NT2/D1 (cell line): ENCODE measurements around the gene CCSER1.

ENCODE experiments used
- DNase-seq: peaks from one replicate; pipeline ENCODE4 v3.0.0-alpha.2; 2011; ENCODE audit warnings: low read depth, low spot score
- H3K27me3 ChIP-seq: 2 replicates; pipeline ENCODE4 v1.6.0; 2011; ENCODE audit warnings: mild to moderate bottlenecking; ENCODE audit not compliant: insufficient read length, insufficient read depth
- H3K36me3 ChIP-seq: 2 replicates; pipeline ENCODE4 v1.6.1; 2011; ENCODE audit warnings: mild to moderate bottlenecking, low read length, mixed read lengths; ENCODE audit not compliant: insufficient read depth, insufficient read length
- H3K4me1 ChIP-seq: 2 replicates; pipeline ENCODE4 v1.5.1; 2011; ENCODE audit not compliant: insufficient read depth, insufficient read length
- H3K4me3 ChIP-seq: 2 replicates; pipeline ENCODE4 v1.5.1; 2011; ENCODE audit warnings: low read depth; ENCODE audit not compliant: insufficient read length
- H3K9ac ChIP-seq: 2 replicates; pipeline ENCODE4 v1.6.0; 2011; ENCODE audit warnings: low read depth; ENCODE audit not compliant: insufficient read length
- H3K9me3 ChIP-seq: 2 replicates; pipeline ENCODE4 v1.5.1; 2011; ENCODE audit warnings: mild to moderate bottlenecking, low read length; ENCODE audit not compliant: insufficient read depth
- SUZ12 ChIP-seq: IDR thresholded peaks from 2 replicates; pipeline ENCODE4 v1.6.1; 2011; ENCODE audit not compliant: insufficient read length, insufficient read depth; ENCODE audit errors: extremely low read depth
- YY1 ChIP-seq: IDR thresholded peaks from 2 replicates; pipeline ENCODE4 v1.6.1; 2011; ENCODE audit not compliant: insufficient read length, insufficient read depth
- ZNF274 ChIP-seq: IDR thresholded peaks from 2 replicates; pipeline ENCODE4 v1.6.1; 2011; ENCODE audit warnings: mild to moderate bottlenecking, low read depth, low read length

CCSER1 gene

GRCh38 chr4:90220459-90220858 lies 93.3 kb downstream of the CCSER1 start:
- no peak for TF ChIP-seq ZNF274
- TF ChIP-seq YY1: no peak
- TF ChIP-seq SUZ12: no peak
- Histone ChIP-seq H3K4me1 (no peaks in the 10 kb centered on the region), H3K9me3 (no peaks in the 10 kb centered on the region), H3K27me3 (no peaks in the 10 kb centered on the region), H3K36me3 (no peaks in the 10 kb centered on the region), H3K9ac (no peak overlapping the region), H3K4me3 (no peak overlapping the region)
- no peak for DNase-seq

DNA sequence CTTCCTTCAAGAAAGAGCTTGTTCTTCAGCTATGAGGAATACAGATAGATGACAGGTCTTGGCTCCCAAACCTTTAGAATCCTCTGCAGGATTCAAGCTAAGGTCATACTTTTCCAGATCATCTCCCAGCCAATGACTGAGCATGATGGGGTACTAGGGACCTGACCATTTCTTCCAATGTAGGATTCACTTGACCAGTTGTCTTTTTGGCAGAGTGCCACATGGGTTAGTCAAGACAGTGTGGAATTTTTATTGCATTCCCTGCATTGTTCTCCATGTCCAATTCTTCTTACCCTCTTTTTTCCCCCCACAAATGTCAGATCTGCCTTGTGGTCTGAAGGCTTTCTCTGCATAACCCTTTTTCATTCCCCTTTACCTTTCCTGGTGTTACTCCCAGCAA lies 99.5 kb downstream of the CCSER1 start:
- Histone ChIP-seq H3K36me3 (no peaks in the 10 kb centered on the region), H3K4me1 (no peaks in the 10 kb centered on the region), H3K9ac (no peak overlapping the region), H3K9me3 (no peaks in the 10 kb centered on the region), H3K27me3 (no peaks in the 10 kb centered on the region), H3K4me3 (no peak overlapping the region)
- TF ChIP-seq YY1: no peak
- TF ChIP-seq ZNF274: no peak
- TF ChIP-seq SUZ12: no peak
- no peak for DNase-seq

DNA sequence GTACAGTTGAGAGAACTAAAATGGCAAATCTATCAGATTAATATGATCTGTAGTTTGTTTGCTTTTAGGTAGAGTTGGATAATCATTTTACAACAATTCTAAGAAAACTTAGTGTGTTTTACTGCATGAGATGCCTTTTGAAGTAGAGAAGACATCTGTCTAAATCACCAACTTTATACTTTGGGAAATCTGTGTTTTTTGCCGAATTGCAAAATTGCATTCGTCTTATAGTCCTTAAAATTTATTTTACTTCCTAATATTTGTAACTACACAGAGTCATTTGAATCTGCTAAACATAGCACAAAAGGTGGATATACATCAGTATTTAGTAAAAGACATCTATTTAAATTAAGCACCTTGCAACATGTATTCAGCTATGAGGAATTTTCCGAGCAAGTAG lies 100.0 kb downstream of the CCSER1 start:
- no peak for DNase-seq
- no peak for TF ChIP-seq ZNF274
- Histone ChIP-seq H3K27me3 (no peaks in the 10 kb centered on the region), H3K4me1 (no peaks in the 10 kb centered on the region), H3K36me3 (no peaks in the 10 kb centered on the region), H3K4me3 (no peak overlapping the region), H3K9ac (no peak overlapping the region), H3K9me3 (no peaks in the 10 kb centered on the region)

DNA sequence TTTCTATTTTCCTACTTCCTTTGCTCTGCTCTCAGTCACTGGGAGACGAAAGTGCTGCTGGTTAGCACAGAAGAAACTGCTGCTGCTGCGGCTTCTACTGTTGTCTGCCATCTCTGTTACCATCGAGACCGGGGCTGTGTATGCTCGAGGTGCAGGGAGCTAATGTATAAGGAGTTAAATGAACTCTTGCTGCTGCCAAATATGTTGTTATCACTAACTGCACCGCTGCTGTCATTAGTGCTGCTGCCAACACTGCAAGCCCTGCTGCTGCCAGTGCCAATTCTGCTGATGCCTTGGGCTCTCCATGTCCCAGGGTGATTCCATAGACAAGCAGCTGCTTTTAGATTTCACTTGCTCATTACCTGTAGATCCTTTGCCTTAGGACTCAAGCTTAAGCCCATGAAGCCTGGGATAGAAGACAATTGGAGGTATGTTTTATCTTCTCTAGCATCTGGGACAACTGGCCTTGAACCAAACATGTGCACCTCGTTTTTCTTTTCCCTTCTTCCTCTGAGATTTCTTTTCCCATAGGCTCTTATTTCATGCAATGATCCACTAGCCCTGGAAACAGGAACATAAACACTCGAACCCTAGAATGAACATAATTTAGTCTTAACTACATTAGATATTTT lies 107.8 kb downstream of the CCSER1 start:
- no peak for DNase-seq
- Histone ChIP-seq H3K4me3 (no peak overlapping the region), H3K27me3 (no peaks in the 10 kb centered on the region), H3K9me3 (no peaks in the 10 kb centered on the region), H3K9ac (no peak overlapping the region), H3K4me1 (no peaks in the 10 kb centered on the region), H3K36me3 (no peaks in the 10 kb centered on the region)
- TF ChIP-seq ZNF274: no peak
- TF ChIP-seq SUZ12: no peak
- TF ChIP-seq YY1: no peak

GRCh38 chr4:90237751-90238530 lies 110.7 kb downstream of the CCSER1 start:
- no peak for DNase-seq
- Histone ChIP-seq H3K4me1 (no peaks in the 10 kb centered on the region), H3K36me3 (no peaks in the 10 kb centered on the region), H3K9me3 (no peaks in the 10 kb centered on the region), H3K4me3 (no peak overlapping the region), H3K9ac (no peak overlapping the region), H3K27me3 (no peaks in the 10 kb centered on the region)
- TF ChIP-seq YY1: no peak
- TF ChIP-seq SUZ12: no peak
- no peak for TF ChIP-seq ZNF274

- Histone ChIP-seq H3K9me3 (no peaks in the 10 kb centered on the region), H3K4me1 (no peaks in the 10 kb centered on the region), H3K27me3 (no peaks in the 10 kb centered on the region), H3K9ac (no peak overlapping the region), H3K36me3 (no peaks in the 10 kb centered on the region), H3K4me3 (no peak overlapping the region)
- TF ChIP-seq SUZ12 (no peak), YY1 (no peak), ZNF274 (no peak)
- DNase-seq: no peak
These were observed 113.1 kb downstream of the CCSER1 start for GRCh38 chr4:90240333-90240732.

DNA sequence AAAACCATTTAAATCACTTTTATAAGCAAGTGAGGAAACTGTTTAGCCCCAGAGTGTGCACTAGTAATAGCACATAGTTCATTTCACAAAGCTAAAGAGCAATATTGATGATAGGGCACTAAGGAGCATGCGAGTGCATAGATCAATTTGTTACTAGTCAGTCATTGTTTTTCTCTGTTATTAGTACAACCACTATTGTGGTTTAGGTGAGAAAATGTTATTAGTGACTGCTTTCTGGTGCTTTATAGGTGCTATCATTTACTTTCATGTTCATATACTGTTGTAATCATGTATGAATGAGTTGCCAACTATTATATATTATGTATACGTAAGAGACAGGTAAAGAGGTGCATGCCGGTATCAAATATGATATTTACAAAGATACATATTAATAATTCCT lies 113.8 kb downstream of the CCSER1 start:
- Histone ChIP-seq H3K4me3 (no peak overlapping the region), H3K27me3 (no peaks in the 10 kb centered on the region), H3K9me3 (no peaks in the 10 kb centered on the region), H3K9ac (no peak overlapping the region), H3K36me3 (no peaks in the 10 kb centered on the region), H3K4me1 (no peaks in the 10 kb centered on the region)
- TF ChIP-seq ZNF274: no peak
- TF ChIP-seq SUZ12: no peak
- no peak for TF ChIP-seq YY1
- DNase-seq: no peak
